Renal pelvis (tissue), 3 donors: ENCODE measurements around the gene KIAA1614. TPM values are rescaled to one million over a fixed set of nuclear protein-coding genes. Genes with fewer than 3 reads are reported as not detected.

Source experiments
- polyA plus RNA-seq, 3 donors: library from polyadenylated mRNA; unstranded; fragments of 120-200 nt; gene quantifications; one replicate each; pipeline ENCODE4 v1.2.1, GENCODE V29; 2013; ENCODE audit not compliant: insufficient read length in 3 of 3

The KIAA1614 gene
- polyA plus RNA-seq, 3 donors: 9.2 to 12.5 (median 10.8) TPM

Other genes starting within 250 kb of the KIAA1614 start
- gene STX6, start 110.0 kb downstream of the KIAA1614 start, polyA plus RNA-seq: 10 to 100 TPM; 25.8 to 28.5 (median 27.7) TPM
- gene MR1, start 121.1 kb downstream of the KIAA1614 start, polyA plus RNA-seq: 1 to 10 TPM; 2.7 to 4.7 (median 2.8) TPM
- 1 to 10 TPM; 5.2 to 8.0 (median 6.7) TPM for gene IER5, start 175.8 kb downstream of the KIAA1614 start, polyA plus RNA-seq